ENCODE results near the gene ERAL1.
"Not testable (repeated sequence)": the region's sequence is repeated elsewhere in the genome, so short reads cannot be mapped to it uniquely, and the experiment has no call there.

The ERAL1 gene

GRCh38 chr17:28902819-28903545 lies 48.2 kb downstream of the ERAL1 start, which contains the start of gene DHRS13:
Gene DHRS13, minus strand, starts transcription at chr17:28903079. Its CDS starts 135 bp downstream, at chr17:28902944.
- Histone ChIP-seq H3K36me3 (ENCODE audit: insufficient read depth, low read length) (peaks cover 29% of the 10 kb centered on the region), H3K27ac (ENCODE audit: low read depth, low read length) (peak within 1 kb of the TSS; percentile 75), H3K4me1 (ENCODE audit: insufficient read depth, low read length) (0 out of 2 replicates have a peak, but pooled peaks cover 4% of the 10 kb centered on the region), H3K9ac (ENCODE audit: low read depth, low read length) (peak within 1 kb of the TSS; percentile 78), H3K9me3 (ENCODE audit: insufficient read depth, low read depth, low read length) (no peaks in the 10 kb centered on the region), H3K4me3 (ENCODE audit: low read length) (peak within 1 kb of the TSS; percentile 73), H3K27me3 (ENCODE audit: insufficient read depth, low read length) (no peaks in the 10 kb centered on the region)
- 5% methylated on average over 55 of the region's 55 CpGs for WGBS

- H3K4me1 ChIP-seq (ENCODE audit: insufficient read depth, low read length); H3K27ac ChIP-seq (ENCODE audit: low read depth, low read length); H3K27me3 ChIP-seq (ENCODE audit: insufficient read depth, low read length); H3K9ac ChIP-seq (ENCODE audit: low read depth, low read length); H3K4me3 ChIP-seq (ENCODE audit: low read length); H3K9me3 ChIP-seq (ENCODE audit: insufficient read depth, low read depth, low read length): not testable (repeated sequence)
- H3K36me3 ChIP-seq (ENCODE audit: insufficient read depth, low read length) = peaks cover 35% of the 10 kb centered on the region
- WGBS = 94% methylated on average over 5 of the region's 5 CpGs
These were observed 48.7 kb downstream of the ERAL1 start for GRCh38 chr17:28903546-28903841.

DNA sequence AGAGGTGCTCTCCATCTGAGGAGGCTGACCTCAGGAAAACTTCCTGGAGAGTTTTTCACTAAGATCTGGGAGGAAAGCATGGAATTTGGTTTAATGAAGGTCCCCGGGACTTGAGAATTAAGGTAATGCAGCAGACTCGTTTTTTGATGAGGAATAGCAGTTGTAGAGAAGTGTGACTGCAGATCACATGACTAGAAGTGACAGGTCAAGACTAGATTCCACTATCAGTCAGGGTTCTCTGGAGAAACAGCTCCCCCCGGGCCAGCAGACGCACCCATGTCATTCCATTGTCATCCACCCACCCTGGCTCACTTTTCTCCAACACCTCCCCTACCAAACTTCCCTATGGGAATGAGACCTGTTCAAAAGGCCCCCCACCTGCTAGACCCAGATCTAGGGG lies 50.0 kb downstream of the ERAL1 start:
- Histone ChIP-seq H3K27me3 (ENCODE audit: insufficient read depth, low read length) (no peaks in the 10 kb centered on the region), H3K4me3 (ENCODE audit: low read length) (no peak overlapping the region), H3K9me3 (ENCODE audit: insufficient read depth, low read depth, low read length) (no peaks in the 10 kb centered on the region), H3K4me1 (ENCODE audit: insufficient read depth, low read length) (peaks cover 11% of the 10 kb centered on the region; the same call in 1 of the 2 replicates), H3K27ac (ENCODE audit: low read depth, low read length) (no peak overlapping the region), H3K9ac (ENCODE audit: low read depth, low read length) (no peak overlapping the region), H3K36me3 (ENCODE audit: insufficient read depth, low read length) (peaks cover 48% of the 10 kb centered on the region)
- WGBS = 82% methylated on average over 4 of the region's 4 CpGs

DNA sequence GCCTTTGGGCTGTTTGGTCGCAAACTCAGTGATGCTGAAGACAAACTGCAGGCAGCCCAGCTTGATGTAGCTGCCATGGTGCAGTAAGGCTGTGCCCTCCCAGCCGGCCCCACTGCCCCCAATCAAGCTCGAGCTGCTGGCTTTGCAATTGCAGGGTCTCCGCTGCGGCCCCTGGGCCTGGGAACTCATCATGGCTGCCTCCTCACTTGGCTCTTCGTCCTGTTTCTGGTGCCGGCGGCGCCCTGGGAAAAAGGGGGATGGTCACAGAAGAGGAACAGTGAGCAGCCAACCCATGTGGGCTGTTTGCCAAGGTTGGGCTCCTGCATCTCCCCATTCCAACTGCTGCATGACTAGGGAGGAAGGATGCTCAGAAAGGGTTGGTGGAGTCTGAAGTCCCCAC lies 51.5 kb downstream of the ERAL1 start:
- Histone ChIP-seq H3K27me3 (ENCODE audit: insufficient read depth, low read length) (no peaks in the 10 kb centered on the region), H3K4me1 (ENCODE audit: insufficient read depth, low read length) (peaks cover 11% of the 10 kb centered on the region; the same call in 1 of the 2 replicates), H3K9me3 (ENCODE audit: insufficient read depth, low read depth, low read length) (no peaks in the 10 kb centered on the region), H3K36me3 (ENCODE audit: insufficient read depth, low read length) (peaks cover 56% of the 10 kb centered on the region), H3K27ac (ENCODE audit: low read depth, low read length) (no peak overlapping the region), H3K4me3 (ENCODE audit: low read length) (no peak overlapping the region), H3K9ac (ENCODE audit: low read depth, low read length) (no peak overlapping the region)
- 93% methylated on average over 9 of the region's 9 CpGs for whole genome bisulfite sequencing

DNA sequence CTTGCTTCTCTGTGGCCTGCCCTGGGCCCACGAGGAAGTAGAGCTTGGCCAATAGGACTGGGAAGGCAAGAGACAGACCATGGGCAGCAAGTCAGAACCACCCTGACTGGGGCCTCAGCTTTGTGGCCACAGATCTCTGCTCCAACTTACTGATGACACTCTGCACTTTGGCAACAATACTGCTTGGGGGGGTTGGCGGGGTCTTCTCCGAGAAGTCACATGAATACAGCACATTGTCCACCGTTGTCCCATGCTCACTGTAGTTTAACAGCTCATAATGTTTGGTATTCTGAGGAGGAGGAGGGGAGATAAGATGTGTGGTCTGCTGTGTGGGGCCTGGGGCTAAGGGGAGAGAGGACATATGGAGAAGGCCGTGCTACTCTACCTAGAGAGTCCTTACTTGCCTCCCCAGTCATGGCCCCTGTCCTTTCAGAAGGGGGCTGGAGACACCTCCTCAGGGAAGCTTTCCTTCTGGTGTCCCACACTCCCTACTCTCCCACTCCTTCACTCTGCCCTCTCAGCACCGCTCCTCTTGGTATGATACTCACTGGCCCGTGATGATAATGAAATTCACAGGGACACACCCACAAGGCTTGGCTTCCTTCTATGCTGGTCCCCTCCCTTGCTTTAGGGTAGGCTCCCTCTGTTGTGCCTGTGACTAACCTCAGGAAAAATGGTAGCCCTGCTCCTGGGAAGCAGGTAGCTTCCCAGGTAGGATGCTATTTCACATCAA lies 52.1 kb downstream of the ERAL1 start:
- peaks cover 7% of the 10 kb centered on the region; the same call in 1 of the 2 replicates for H3K4me1 ChIP-seq (ENCODE audit: insufficient read depth, low read length)
- no peaks in the 10 kb centered on the region for H3K27me3 ChIP-seq (ENCODE audit: insufficient read depth, low read length)
- H3K4me3 ChIP-seq (ENCODE audit: low read length) = no peak overlapping the region
- H3K36me3 ChIP-seq (ENCODE audit: insufficient read depth, low read length) = peaks cover 62% of the 10 kb centered on the region
- 94% methylated on average over 7 of the region's 7 CpGs for WGBS
- H3K9me3 ChIP-seq (ENCODE audit: insufficient read depth, low read depth, low read length) = no peaks in the 10 kb centered on the region
- H3K27ac ChIP-seq (ENCODE audit: low read depth, low read length) = no peak overlapping the region
- H3K9ac ChIP-seq (ENCODE audit: low read depth, low read length) = no peak overlapping the region

DNA sequence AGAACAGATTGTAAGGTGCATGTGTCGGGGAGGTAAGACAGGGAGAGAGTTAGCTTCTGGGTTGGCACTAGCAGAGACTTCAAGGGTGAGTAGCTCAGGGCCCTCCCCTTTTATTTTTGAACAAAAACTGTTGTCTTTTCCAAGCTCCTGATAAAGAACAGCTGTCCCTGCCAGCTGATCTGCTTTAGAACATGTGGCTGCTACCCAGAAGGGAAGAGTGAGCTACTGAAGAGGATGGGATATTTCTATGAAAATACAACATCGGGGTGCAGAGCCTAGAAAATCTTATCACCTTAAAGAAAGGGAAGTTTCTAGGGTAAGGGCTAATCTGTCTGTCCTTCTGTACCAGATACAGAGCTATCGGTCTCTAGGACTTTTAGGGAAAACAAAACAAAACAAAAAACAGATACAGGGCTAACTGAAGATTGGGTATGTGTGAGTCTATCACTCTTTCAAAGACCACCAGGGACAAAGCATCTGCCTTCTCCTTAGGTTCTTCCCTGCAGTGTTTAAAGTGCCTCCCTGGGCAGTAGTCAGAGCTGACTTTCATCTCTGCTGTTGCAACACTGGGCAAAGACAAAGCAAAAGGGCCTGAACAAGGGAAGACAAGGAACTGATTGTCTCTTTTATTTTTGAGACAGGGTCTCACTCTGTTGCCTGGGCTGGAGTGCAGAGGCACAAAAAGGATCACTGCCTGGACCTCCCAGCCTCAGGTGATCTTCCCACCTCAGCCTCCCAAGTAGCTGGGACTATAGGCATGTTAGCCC lies 53.1 kb downstream of the ERAL1 start:
- Histone ChIP-seq H3K36me3 (ENCODE audit: insufficient read depth, low read length) (peaks cover 72% of the 10 kb centered on the region), H3K27ac (ENCODE audit: low read depth, low read length) (no peak overlapping the region)

GRCh38 chr17:28908640-28909167 lies 53.9 kb downstream of the ERAL1 start:
- Histone ChIP-seq H3K36me3 (ENCODE audit: insufficient read depth, low read length) (peaks cover 80% of the 10 kb centered on the region), H3K9ac (ENCODE audit: low read depth, low read length) (no peak overlapping the region), H3K27ac (ENCODE audit: low read depth, low read length) (peak overlapping the region; percentile 29; the same call in 1 of the 2 replicates), H3K27me3 (ENCODE audit: insufficient read depth, low read length) (no peaks in the 10 kb centered on the region), H3K9me3 (ENCODE audit: insufficient read depth, low read depth, low read length) (no peaks in the 10 kb centered on the region), H3K4me3 (ENCODE audit: low read length) (no peak overlapping the region), H3K4me1 (ENCODE audit: insufficient read depth, low read length) (peaks cover 7% of the 10 kb centered on the region; the same call in 1 of the 2 replicates)
- whole genome bisulfite sequencing = 86% methylated on average over 6 of the region's 6 CpGs

More for the DNA sequence above, 53.1 kb downstream of the ERAL1 start:
- H3K27me3 ChIP-seq (ENCODE audit: insufficient read depth, low read length) = no peaks in the 10 kb centered on the region
- H3K9ac ChIP-seq (ENCODE audit: low read depth, low read length) = no peak overlapping the region
- peaks cover 7% of the 10 kb centered on the region; the same call in 1 of the 2 replicates for H3K4me1 ChIP-seq (ENCODE audit: insufficient read depth, low read length)
- H3K9me3 ChIP-seq (ENCODE audit: insufficient read depth, low read depth, low read length) = no peaks in the 10 kb centered on the region
- H3K4me3 ChIP-seq (ENCODE audit: low read length) = no peak overlapping the region
- WGBS = over 99% methylated on average over 3 of the region's 3 CpGs

DNA sequence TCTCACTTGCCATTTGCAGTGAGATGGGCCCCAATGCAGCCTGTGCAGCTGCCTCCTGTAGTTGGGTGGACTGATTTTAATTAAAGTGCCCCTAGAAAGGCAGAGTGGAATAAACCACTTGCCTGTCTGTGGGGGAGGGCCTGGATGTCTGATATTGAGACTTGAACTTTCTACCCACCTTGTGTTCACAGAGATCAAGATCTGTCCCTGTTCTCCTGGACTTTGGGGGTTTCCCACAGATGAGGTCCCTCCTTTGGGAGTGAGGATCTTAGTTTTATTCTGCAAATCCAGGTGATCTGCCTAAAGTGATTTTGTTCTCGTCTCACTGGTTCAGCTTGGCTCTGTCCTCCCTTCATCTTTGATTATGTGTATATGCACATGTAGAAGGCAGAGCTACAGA lies 55.7 kb downstream of the ERAL1 start:
- Histone ChIP-seq H3K9me3 (ENCODE audit: insufficient read depth, low read depth, low read length) (no peaks in the 10 kb centered on the region), H3K4me3 (ENCODE audit: low read length) (no peak overlapping the region), H3K9ac (ENCODE audit: low read depth, low read length) (no peak overlapping the region), H3K36me3 (ENCODE audit: insufficient read depth, low read length) (peaks cover 97% of the 10 kb centered on the region), H3K27ac (ENCODE audit: low read depth, low read length) (no peak overlapping the region), H3K4me1 (ENCODE audit: insufficient read depth, low read length) (peaks cover 7% of the 10 kb centered on the region; the same call in 1 of the 2 replicates), H3K27me3 (ENCODE audit: insufficient read depth, low read length) (no peaks in the 10 kb centered on the region)
- no CpG with 5 or more reads among the region's 1 CpG for WGBS

Data from HUES64 (cell line).